Measurements from ENCODE around the gene TSR3.

GRCh38 chr16:1366712-1367299 lies 15.1 kb upstream of the TSR3 start:
- no peak for TF ChIP-seq CTCF (IDR thresholded peaks at IDR 0.05)
- TF ChIP-seq POLR2A (IDR thresholded peaks at IDR 0.05): no peak

Measured in heart left ventricle (tissue), 13 donors.